IMR-90 (cell line): ENCODE data around the gene ACYP2. TPM values are rescaled to one million over a fixed set of nuclear protein-coding genes. Genes with fewer than 3 reads are reported as not detected.

Experiments
- ATAC-seq: fragments of 200-7000 bp; cut with Tn5 transposase; 2 replicates; pipeline ENCODE4 v1.9.1; 2020; ENCODE audit warnings: low read depth, mild to moderate bottlenecking, moderate library complexity
- BruUV-seq: library from RNA; stranded (reverse); fragments of 400-500 nt; replicated peaks from 2 replicates; lab custom pipeline; 2021; lab: Mats Ljungman, UMichigan
- CTCF ChIA-PET: fragments of 300-600 bp; formaldehyde crosslinking; extraction: SDS; loops from one replicate; lab custom pipeline; 2021; ENCODE audit warnings: antibody characterized with exemption; lab: Yijun Ruan, JAX
- POLR2A ChIA-PET: fragments of 300-600 bp; sonication (Branson Sonifier 250); formaldehyde crosslinking; loops from one replicate; lab custom pipeline; 2022; ENCODE audit warnings: antibody characterized with exemption; ENCODE audit not compliant: unreplicated experiment; lab: Charles Lee
- DNase-seq: peaks from one replicate; pipeline ENCODE4 v3.0.0; 2013
- H2AFZ ChIP-seq: replicated peaks from 2 replicates; pipeline ENCODE3; 2013; ENCODE audit warnings: low read length, mild to moderate bottlenecking; ENCODE audit not compliant: poor library complexity
- H2AK5ac ChIP-seq: 2 replicates; pipeline ENCODE4 v1.6.1; 2013; ENCODE audit warnings: low read depth, low read length, inconsistent platforms
- H2AK9ac ChIP-seq: replicated peaks from 2 replicates; pipeline ENCODE3; 2013; ENCODE audit warnings: mild to moderate bottlenecking, low read depth, low read length, moderate library complexity; ENCODE audit not compliant: poor library complexity
- H2BK120ac ChIP-seq: 2 replicates; pipeline ENCODE4 v1.6.1; 2013; ENCODE audit warnings: low read depth, low read length, inconsistent platforms
- H2BK15ac ChIP-seq: 3 replicates; pipeline ENCODE4 v1.6.1; 2013; ENCODE audit warnings: low read depth, low read length, inconsistent platforms
- H2BK20ac ChIP-seq: 2 replicates; pipeline ENCODE4 v1.6.1; 2013; ENCODE audit warnings: low read depth, mild to moderate bottlenecking, inconsistent platforms, low read length, moderate library complexity
- H2BK5ac ChIP-seq: 2 replicates; pipeline ENCODE4 v1.6.1; 2013; ENCODE audit warnings: mild to moderate bottlenecking, low read depth, low read length, inconsistent platforms; ENCODE audit not compliant: poor library complexity, severe bottlenecking
- H3K14ac ChIP-seq: replicated peaks from 2 replicates; pipeline ENCODE4 v1.6.1; 2013; ENCODE audit warnings: low read depth, low read length, inconsistent platforms
- H3K18ac ChIP-seq: 2 replicates; pipeline ENCODE4 v1.6.1; 2013; ENCODE audit warnings: low read depth, low read length, control low read depth
- H3K23ac ChIP-seq: 2 replicates; pipeline ENCODE4 v1.6.1; 2013; ENCODE audit warnings: low read depth, low read length, inconsistent platforms
- H3K27ac ChIP-seq: 2 replicates; pipeline ENCODE4 v1.5.1; 2013; ENCODE audit warnings: mild to moderate bottlenecking, control low read depth, low read length; ENCODE audit not compliant: insufficient read depth
- H3K27me3 ChIP-seq: 2 replicates; pipeline ENCODE4 v1.6.1; 2013; ENCODE audit warnings: low read length; ENCODE audit not compliant: control insufficient read depth, insufficient read depth
- H3K36me3 ChIP-seq: 2 replicates; pipeline ENCODE4 v1.6.1; 2013; ENCODE audit warnings: low read length, mixed read lengths; ENCODE audit not compliant: control insufficient read depth, insufficient read depth
- H3K4ac ChIP-seq: 2 replicates; pipeline ENCODE4 v1.6.1; 2013; ENCODE audit warnings: low read depth, low read length, inconsistent platforms
- H3K4me1 ChIP-seq: 2 replicates; pipeline ENCODE4 v1.6.1; 2013; ENCODE audit warnings: low read length, mixed read lengths; ENCODE audit not compliant: control insufficient read depth, insufficient read depth
- H3K4me2 ChIP-seq: 2 replicates; pipeline ENCODE4 v1.6.1; 2013; ENCODE audit warnings: low read depth, mild to moderate bottlenecking, control low read depth, low read length, moderate library complexity
- H3K4me3 ChIP-seq: 2 replicates; pipeline ENCODE4 v1.5.1; 2013; ENCODE audit warnings: low read depth, mild to moderate bottlenecking, control low read depth, low read length, moderate library complexity; ENCODE audit not compliant: insufficient read depth
- H3K56ac ChIP-seq: 2 replicates; pipeline ENCODE4 v1.6.1; 2013; ENCODE audit warnings: low read length, inconsistent platforms; ENCODE audit not compliant: insufficient read depth; ENCODE audit errors: extremely low read depth
- H3K79me1 ChIP-seq, 2 experiments: 2 replicates each; pipeline ENCODE4 v1.6.1; 2013; ENCODE audit warnings: low read length in 2 of 2, inconsistent platforms in 1 of 2, low read depth in 1 of 2
- H3K9ac ChIP-seq: 2 replicates; pipeline ENCODE4 v1.6.1; 2013; ENCODE audit warnings: low read depth, low read length, control low read depth
- H3K9me1 ChIP-seq: 2 replicates; pipeline ENCODE4 v1.6.1; 2013; ENCODE audit warnings: low read length, inconsistent platforms; ENCODE audit not compliant: insufficient read depth
- H3K9me3 ChIP-seq: 2 replicates; pipeline ENCODE4 v1.6.1; 2013; ENCODE audit warnings: low read length; ENCODE audit not compliant: control insufficient read depth, insufficient read depth
- H4K20me1 ChIP-seq: 2 replicates; pipeline ENCODE4 v1.6.1; 2013; ENCODE audit warnings: low read length, inconsistent platforms; ENCODE audit not compliant: insufficient read depth
- H4K5ac ChIP-seq: 2 replicates; pipeline ENCODE4 v1.6.1; 2013; ENCODE audit warnings: mild to moderate bottlenecking, low read depth, low read length, control low read depth
- H4K8ac ChIP-seq, 2 experiments: 2 replicates each; pipeline ENCODE4 v1.6.1; 2013; ENCODE audit warnings: low read depth in 2 of 2, low read length in 2 of 2, control low read depth in 1 of 2, inconsistent platforms in 1 of 2
- H4K91ac ChIP-seq: 2 replicates; pipeline ENCODE4 v1.6.1; 2013; ENCODE audit warnings: low read depth, low read length, inconsistent platforms; ENCODE audit not compliant: insufficient read depth
- CEBPB ChIP-seq: IDR thresholded peaks from 2 replicates; pipeline ENCODE4 v1.6.1; 2012; ENCODE audit warnings: low read depth, low read length, improper control_type of control experiment
- CHD1 ChIP-seq: IDR thresholded peaks from 2 replicates; pipeline ENCODE4 v1.6.1; 2012; ENCODE audit warnings: low read depth, low read length, improper control_type of control experiment
- CTCF ChIP-seq: conservative IDR thresholded peaks from 2 replicates; pipeline ENCODE4 v1.5.1; 2012; ENCODE audit warnings: mild to moderate bottlenecking, low read depth, low read length, improper control_type of control experiment
- FOS ChIP-seq: fragments of 150-350 bp; IDR thresholded peaks from 2 replicates; pipeline ENCODE4 v1.6.1; 2016; ENCODE audit warnings: low read depth, low read length
- MAFK ChIP-seq: IDR thresholded peaks from 2 replicates; pipeline ENCODE4 v1.6.1; 2012; ENCODE audit warnings: low read depth, low read length, improper control_type of control experiment
- MAZ ChIP-seq: IDR thresholded peaks from 2 replicates; pipeline ENCODE4 v1.6.1; 2012; ENCODE audit warnings: low read depth, mild to moderate bottlenecking, low read length, improper control_type of control experiment, moderate library complexity, borderline replicate concordance
- MXI1 ChIP-seq: IDR thresholded peaks from 2 replicates; pipeline ENCODE4 v1.6.1; 2012; ENCODE audit warnings: low read depth, mild to moderate bottlenecking, low read length, moderate library complexity, borderline replicate concordance
- RAD21 ChIP-seq: IDR thresholded peaks from 2 replicates; pipeline ENCODE4 v1.6.1; 2012; ENCODE audit warnings: low read length, improper control_type of control experiment
- RCOR1 ChIP-seq: IDR thresholded peaks from 2 replicates; pipeline ENCODE4 v1.6.1; 2012; ENCODE audit warnings: mild to moderate bottlenecking, low read length, improper control_type of control experiment; ENCODE audit not compliant: insufficient replicate concordance
- RFX5 ChIP-seq: IDR thresholded peaks from 2 replicates; pipeline ENCODE4 v1.8.0; 2012; ENCODE audit warnings: low read depth, mild to moderate bottlenecking, low read length, moderate library complexity
- SMC3 ChIP-seq: fragments of 150-350 bp; IDR thresholded peaks from 2 replicates; pipeline ENCODE4 v1.6.1; 2016; ENCODE audit warnings: low read depth, mild to moderate bottlenecking, antibody characterized with exemption, low read length, moderate library complexity
- WGBS, 2 experiments: methylation state at CpG; one replicate each; pipeline versions ENCODE4 v1.1.5 to v1.1.7; 2013; ENCODE audit warnings: missing lambda C conversion rate in 2 of 2; ENCODE audit not compliant: insufficient read length in 1 of 2; ENCODE audit errors: extremely low coverage in 2 of 2; 5-methylcytosine and 5-hydroxymethylcytosine counted together
- dilution Hi-C: fragments of 300-500 bp; cut with HindIII; formaldehyde crosslinking; loops from one replicate; pipeline ENCODE4 v1.14.3; 2018; ENCODE audit warnings: low sequenced_read_pairs; ENCODE audit not compliant: unreplicated experiment
- in situ Hi-C: fragments of 300-500 bp; cut with MboI; formaldehyde crosslinking; loops from 3 replicates; pipeline ENCODE4 v1.14.3; 2019; ENCODE audit warnings: low sequenced_read_pairs, inconsistent platforms, mixed read lengths
- intact Hi-C: fragments of 100-400 bp; cut with micrococcal nuclease; formaldehyde crosslinking; loops from 2 replicates; pipeline ENCODE4 v1.10.0; 2022
- polyA plus RNA-seq, 3 experiments: library from polyadenylated mRNA; depleted of rRNA; stranded (reverse); fragments of >200 nt; gene quantifications; 2 replicates each; pipeline ENCODE4 v1.2.3, GENCODE V29; 2012; ENCODE audit warnings: low replicate concordance in 1 of 3
- total RNA-seq: library from RNA; depleted of rRNA; stranded (reverse); fragments of >200 nt; gene quantifications from 2 replicates; pipeline ENCODE4 v1.2.3, GENCODE V29; 2012
- TF ChIP-seq, protein P1 (sequence below): fragments of 150-350 bp; IDR thresholded peaks from 2 replicates; pipeline ENCODE4 v1.6.1; 2016; ENCODE audit warnings: low read depth, mild to moderate bottlenecking, low read length, moderate library complexity, borderline replicate concordance
- TF ChIP-seq, protein P2 (sequence below): fragments of 150-350 bp; IDR thresholded peaks from 2 replicates; pipeline ENCODE4 v1.6.1; 2017; ENCODE audit warnings: mild to moderate bottlenecking, antibody characterized with exemption, low read length, low read depth

The ACYP2 gene
- total and polyA plus RNA-seq, 2 of the 4 experiments (the other 2 are of a cell fraction) = 3.9 to 7.4 TPM

DNA sequence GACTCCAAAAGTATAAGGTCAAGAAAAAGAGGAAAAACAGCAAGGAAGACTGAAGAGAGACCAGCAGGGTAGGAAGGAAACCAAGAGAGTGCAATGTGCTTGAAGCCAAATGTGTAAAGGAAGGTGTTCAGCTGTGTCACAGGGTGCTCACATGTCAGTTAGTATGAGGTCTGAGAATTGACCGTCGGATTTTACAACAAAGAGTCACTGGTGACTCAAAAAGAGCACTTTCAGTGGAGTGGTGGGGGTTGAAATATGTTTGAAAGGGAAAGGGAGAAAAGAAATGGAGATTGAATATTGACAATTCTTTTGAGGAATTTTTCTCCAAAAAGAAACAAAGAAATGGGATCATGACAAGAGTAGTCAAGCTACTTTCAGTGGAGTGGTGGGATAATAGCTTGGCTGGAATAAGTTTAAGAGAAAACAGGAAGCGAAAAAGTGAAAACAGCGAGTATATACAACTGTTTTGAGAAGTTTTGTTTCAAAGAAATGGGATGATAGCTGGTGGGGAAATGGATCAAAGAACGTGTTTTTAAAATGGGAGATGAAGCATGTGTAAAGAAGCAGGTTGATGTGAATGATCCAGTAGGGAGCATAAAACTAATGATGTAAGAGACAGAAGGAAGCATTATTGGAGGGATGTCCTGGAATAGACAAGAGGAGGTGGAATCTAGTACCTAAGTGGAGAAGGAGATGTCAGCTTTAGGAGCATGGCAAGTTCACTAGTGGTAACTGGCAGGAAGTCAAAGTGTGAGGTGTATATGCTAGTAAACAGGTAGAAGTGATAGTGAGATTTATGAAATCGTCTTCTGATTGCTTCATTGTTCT is 144.2 kb downstream of the ACYP2 start (continued):
- TF ChIP-seq CTCF = no peak

GRCh38 chr2:54260241-54260595 is 144.8 kb downstream of the ACYP2 start:
- Histone ChIP-seq H3K14ac (no peak overlapping the region), H4K91ac (no peak overlapping the region), H3K79me1 (no peaks in the 10 kb centered on the region), H3K4me2 (no peak overlapping the region), H3K23ac (no peak overlapping the region), H2BK120ac (no peak overlapping the region), H2AFZ (no peak overlapping the region), H4K8ac (no peak overlapping the region), H2BK5ac (no peak overlapping the region), H4K20me1 (no peaks in the 10 kb centered on the region), H2BK20ac (no peak overlapping the region), H3K4me1 (no peaks in the 10 kb centered on the region), H3K18ac (no peak overlapping the region), H3K27me3 (no peaks in the 10 kb centered on the region), H3K9ac (no peak overlapping the region), H3K56ac (no peak overlapping the region), H2AK9ac (no peak overlapping the region), H3K9me3 (no peaks in the 10 kb centered on the region), H3K4me3 (no peak overlapping the region), H2AK5ac (peak overlapping the region; percentile 27; the same call in 1 of the 2 replicates), H3K27ac (no peak overlapping the region), H2BK15ac (no peak overlapping the region), H4K5ac (no peak overlapping the region), H3K36me3 (no peaks in the 10 kb centered on the region), H3K9me1 (peaks cover 3% of the 10 kb centered on the region; the same call in 1 of the 2 replicates), H3K4ac (no peak overlapping the region; the same call in 1 of the 2 replicates)
- dilution Hi-C loops = no loop called here
- intact Hi-C loops = no loop called here
- BruUV-seq = no TSS peak
- in situ Hi-C loops = no loop called here
- ChIA-PET POLR2A (no interaction called here), CTCF (no interaction called here)
- no peak for DNase-seq
- no peak for ATAC-seq
- no CpG with 5 or more reads among the region's 2 CpGs for WGBS, 2 experiments
- TF ChIP-seq RFX5 (no peak), CEBPB (no peak), SMC3 (no peak), FOS (no peak), MAZ (no peak), MAFK (no peak), RCOR1 (no peak), MXI1 (no peak), RAD21 (no peak), CHD1 (no peak)
- TF ChIP-seq, protein P1, sequence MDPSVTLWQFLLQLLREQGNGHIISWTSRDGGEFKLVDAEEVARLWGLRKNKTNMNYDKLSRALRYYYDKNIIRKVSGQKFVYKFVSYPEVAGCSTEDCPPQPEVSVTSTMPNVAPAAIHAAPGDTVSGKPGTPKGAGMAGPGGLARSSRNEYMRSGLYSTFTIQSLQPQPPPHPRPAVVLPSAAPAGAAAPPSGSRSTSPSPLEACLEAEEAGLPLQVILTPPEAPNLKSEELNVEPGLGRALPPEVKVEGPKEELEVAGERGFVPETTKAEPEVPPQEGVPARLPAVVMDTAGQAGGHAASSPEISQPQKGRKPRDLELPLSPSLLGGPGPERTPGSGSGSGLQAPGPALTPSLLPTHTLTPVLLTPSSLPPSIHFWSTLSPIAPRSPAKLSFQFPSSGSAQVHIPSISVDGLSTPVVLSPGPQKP = no peak
- TF ChIP-seq, protein P2, sequence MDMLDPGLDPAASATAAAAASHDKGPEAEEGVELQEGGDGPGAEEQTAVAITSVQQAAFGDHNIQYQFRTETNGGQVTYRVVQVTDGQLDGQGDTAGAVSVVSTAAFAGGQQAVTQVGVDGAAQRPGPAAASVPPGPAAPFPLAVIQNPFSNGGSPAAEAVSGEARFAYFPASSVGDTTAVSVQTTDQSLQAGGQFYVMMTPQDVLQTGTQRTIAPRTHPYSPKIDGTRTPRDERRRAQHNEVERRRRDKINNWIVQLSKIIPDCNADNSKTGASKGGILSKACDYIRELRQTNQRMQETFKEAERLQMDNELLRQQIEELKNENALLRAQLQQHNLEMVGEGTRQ = no peak
